GM18907 (cell line): ENCODE measurements around the gene WDR46.

ENCODE experiments used
- ATAC-seq: cut with Tn5 transposase; IDR thresholded peaks from one replicate; pipeline ENCODE4 v1.9.1; 2021; ENCODE audit warnings: mild to moderate bottlenecking, moderate library complexity; ENCODE audit not compliant: unreplicated experiment

Gene WDR46

DNA sequence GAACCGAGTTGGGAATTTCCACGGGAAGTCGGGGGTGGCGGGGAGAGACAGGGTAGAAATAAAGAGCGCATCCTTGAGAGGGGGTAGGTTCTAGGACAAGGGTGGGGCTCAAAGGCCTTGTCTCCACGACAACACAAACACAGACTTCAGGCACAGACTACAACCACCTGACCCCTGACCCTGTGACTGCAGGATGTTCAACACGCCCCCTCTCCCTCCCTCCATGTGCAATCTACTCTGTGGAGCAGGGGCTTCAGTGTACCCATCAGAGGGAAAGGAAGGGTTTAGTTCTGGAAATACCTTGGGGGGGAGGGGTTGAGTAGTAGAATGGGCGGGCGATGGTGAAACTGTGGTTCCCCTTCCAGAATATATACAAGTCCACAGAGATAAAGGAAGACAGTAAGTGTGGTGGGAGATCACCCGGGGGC is 25.5 kb upstream of the WDR46 start:
- no peak for ATAC-seq

- peak; percentile 41 for ATAC-seq
Observed at GRCh38 chr6:33313709-33314514, 24.9 kb upstream of the WDR46 start, which contains the start of gene TAPBP. TAPBP (minus strand) TSS chr6:33314078; CDS start chr6:33314041, 37 bp downstream.

DNA sequence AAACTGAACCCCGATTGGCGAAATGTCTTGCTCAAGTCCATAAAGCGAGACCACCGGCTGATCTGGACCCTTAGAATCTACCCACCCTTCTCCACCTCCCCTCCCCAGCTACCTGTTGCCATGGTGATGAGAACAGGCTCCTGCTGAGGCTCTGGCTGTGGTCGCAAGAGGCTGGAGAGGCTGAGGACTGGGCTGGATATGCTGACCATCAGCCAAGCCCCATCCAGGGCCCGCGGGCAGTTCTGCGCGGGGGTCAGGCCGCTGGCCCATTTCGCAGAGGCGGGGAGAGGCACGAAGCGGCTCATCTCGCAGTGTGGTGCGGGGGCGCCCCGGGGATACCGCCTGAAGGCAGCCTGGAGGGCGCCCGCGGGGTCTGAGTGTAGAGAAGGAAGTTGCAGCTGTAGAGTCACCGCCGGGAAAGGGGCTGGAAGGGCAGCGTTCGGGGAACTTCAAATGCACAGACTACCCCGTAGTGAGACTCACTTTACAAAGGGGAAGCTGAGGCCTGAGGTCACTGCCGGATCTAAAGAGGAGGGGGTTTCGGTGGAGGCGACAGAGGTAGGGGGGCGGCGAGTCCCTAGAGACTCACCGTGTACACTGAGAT is 24.2 kb upstream of the WDR46 start:
- ATAC-seq = no peak

DNA sequence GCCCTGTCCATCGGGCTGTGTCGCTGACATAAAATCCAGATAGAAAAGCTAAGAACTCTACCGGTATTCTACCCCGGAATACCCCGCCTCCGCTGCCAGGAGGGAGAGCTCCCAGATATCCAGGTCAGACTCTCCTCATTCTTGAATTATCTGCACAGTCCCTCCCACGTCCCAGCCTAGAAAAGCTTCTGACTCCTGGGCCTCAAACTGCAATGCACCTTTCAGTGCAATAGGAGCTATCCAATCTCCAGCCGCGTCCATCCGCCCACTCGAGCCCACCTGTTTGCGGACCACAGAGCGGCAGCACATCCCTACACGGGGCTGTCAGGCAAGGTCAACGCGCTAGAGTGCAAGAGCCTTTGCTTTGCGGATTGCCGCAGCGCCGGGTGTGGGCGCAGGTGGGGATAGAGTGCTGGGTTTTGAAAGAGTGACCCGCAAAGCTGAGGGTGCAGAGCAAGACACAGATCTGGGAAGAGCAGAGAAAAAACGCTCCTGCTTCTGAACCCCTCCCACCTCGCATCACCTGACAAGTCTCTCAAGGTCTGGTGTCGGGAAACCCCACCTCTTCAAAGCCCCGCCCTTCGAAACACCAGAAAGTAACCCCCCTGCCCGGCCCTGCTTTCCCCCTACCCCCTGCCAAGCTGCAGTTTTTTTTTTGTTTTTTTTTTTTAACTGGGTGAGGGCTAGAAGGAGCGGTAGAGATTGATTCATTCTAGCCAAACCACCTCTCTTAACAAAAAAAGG is 23.5 kb upstream of the WDR46 start:
- ATAC-seq = no peak

GRCh38 chr6:33306356-33306755 is 17.3 kb upstream of the WDR46 start:
- no peak for ATAC-seq

DNA sequence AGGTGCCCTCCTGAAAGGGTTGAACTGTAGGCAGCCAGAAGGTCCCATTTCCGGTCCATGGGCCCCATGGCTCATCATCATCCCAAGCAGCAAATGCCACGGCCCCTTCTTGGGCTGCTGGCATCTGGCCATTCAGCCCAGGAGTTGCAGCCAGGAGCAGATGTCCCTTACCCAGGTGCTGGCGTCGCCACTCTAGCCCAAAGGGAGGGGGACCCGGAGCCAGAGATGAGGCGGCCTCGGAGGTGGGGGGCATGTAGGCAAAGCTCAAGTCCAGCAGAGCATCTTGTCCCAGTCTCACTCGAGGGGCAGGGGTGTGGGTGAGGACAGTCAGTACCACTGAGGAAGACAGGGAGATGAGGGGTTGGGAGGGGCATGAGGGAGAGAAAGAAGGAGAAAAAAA is 16.0 kb upstream of the WDR46 start:
- ATAC-seq = no peak

GRCh38 chr6:33304216-33304615 is 15.2 kb upstream of the WDR46 start:
- ATAC-seq = no peak

- no peak for ATAC-seq
Observed at GRCh38 chr6:33301877-33302276, 12.8 kb upstream of the WDR46 start.

GRCh38 chr6:33299237-33299944 is 10.4 kb upstream of the WDR46 start:
- peak; percentile 73 for ATAC-seq

DNA sequence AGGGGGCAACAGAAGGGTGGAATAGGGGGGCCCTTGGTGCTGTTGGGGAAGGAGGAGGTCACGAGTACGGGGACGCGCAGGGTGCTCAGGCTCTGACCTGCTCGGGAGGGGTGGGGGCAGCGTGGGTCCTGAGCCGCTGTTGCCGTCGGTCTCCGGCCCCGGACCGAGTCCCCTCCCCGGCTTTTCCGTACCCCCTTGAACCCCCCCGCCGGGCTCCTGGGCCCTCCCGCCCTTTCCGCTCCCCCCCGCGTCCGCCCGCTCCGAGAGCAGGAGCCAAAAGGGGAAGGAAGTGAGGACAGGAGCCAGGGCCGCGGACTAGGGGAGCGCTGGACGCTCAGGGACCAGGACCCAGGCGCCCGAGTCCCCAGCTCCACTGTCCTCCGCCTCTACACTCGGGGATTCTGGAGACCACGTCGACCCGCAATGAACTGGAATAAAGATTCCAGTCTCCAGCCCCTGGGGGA is 9.8 kb upstream of the WDR46 start, which contains the start of gene RGL2:
TSS of gene RGL2 (minus strand) at position 170 of the 464 bp plus-strand sequence. CDS start 332 bp downstream, outside the sequence.
- peak; percentile 27 for ATAC-seq

DNA sequence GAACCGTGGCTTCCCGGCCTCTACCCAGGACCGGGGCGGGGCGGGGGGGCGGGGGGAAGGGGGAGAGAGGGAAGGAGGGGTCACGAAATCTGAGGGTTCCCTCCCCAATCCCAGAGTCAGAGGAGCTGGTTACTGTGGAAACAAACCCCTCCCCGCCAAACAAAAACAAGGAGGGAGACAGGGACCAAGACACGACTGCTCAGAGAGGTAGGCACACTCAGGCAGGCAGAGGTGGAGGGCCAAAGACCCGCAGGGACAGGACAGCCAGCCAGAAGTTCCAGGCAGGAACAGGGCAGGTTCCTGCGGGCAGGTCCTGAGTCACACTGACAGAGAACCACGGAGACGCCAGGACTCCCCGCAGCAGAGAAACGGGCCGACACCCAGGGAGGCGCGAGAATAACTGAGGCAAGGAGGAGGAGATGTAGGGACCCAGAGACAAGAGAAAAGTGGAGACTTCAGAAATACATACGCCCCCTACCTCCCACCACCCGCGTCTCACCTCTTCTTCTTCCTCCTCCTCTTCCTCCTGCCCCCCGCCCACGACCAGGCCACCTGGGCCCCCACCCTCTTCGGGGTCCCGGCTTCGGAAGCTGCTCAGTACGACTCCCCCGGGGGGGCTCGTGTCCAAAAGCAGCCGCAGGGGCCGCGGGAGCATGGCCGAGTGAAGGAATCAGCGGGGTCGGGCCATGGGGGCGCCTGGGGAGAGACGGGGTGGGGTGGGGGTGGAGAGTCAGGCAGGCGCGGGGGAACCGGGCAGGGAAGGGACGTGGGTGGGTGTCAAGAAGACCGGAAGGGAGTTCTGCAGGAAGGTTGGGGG is 9.1 kb upstream of the WDR46 start:
- no peak for ATAC-seq

GRCh38 chr6:33297406-33297955 is 8.4 kb upstream of the WDR46 start:
- ATAC-seq = no peak

DNA sequence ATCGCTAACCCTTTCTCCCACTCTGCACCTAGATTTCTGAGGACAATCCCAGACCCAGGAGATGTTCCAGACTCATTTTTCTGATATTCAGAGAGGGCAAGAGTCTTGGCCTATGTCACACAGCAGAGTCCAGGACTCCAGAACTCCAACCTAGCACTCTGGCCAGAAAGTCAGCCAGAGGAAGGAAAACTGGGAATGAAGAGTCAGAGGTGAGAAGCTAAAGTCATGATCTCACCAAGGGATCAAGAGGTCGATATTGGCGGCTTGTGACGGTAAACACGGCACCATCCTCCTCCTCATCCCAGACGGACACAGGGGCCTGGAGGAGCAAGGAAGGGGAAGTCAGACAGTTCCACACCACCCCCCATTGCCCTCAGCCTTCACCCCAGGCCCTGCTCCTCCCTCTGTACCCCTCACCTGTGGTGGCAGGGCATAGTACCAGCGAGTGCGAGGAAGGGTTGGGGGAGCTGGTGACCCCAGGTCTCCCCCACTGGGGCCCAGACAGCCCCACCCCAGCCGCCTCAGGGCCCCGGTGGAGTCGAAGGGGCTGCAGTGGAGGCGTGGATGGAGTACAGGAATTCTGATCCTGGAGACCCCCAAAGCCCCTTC is 7.9 kb upstream of the WDR46 start:
- ATAC-seq = no peak

DNA sequence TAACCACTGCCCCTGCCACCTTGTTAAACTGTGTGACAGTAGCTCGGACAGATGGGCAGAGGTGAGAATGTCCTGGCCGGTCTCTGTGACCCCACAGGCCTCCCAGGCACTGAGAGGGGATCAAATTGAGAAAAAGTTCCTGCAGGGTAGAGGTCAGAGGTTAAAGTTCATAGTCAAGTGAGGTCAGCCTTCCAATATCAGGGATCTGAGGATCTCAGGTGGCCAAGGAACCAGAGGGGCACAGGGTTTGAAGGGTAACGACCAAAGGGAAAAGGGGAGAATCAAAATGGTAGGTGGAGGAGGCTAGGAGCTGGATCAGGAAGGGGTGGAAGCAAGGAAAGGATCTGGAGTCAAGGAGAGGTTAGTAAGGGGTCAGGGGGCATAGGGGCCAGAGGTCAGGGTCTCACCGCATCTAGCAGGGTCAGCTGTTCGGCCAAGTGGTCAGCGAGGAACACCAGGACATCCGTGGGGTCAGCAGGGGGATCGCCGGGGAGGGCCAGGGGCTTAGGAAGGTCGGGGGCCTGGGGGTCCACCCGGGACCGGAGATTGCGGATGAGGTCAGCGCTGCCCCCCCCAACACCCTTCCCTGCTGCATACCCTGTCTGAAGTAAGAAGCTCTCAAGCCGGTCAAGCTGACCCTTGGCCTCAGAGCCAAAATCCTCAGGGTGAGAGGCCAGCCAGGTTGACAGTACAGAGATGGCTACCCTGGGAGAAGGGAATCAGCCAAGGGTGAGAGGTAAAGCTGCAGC is 6.8 kb upstream of the WDR46 start:
- no peak for ATAC-seq

DNA sequence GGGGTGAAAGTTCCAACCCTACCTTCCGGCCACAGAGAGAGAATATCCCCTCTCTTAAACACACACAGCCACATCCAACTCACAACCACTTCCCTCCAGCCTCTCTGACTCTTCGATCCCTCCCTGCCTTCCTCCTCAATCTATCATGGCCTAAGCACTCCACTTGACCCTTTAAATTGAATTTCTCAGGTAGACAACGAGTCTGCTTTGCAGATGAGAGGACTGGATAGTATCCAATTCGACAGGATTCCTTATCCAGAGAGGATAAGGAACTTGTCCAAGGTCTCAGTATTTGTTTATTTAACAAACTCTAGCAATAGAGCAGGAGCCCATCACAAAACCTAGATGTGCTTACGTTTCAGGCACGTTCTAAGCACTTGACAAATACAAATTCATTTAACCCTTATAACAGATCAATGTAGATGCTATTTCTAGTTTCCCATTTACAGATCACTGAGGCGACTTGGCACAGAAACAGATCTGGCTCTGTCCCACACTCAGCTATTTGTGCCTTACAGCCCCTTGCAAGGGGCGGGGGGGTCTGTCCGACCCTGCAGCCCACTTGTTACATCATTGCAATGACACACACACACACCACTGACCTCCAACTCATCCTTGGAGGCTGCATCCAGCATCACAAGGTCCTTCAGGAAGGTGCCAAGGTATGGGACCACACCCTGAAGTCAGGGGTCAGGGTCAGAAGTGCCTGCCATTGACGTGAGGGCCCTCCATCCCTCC is 5.2 kb upstream of the WDR46 start:
- ATAC-seq = no peak

DNA sequence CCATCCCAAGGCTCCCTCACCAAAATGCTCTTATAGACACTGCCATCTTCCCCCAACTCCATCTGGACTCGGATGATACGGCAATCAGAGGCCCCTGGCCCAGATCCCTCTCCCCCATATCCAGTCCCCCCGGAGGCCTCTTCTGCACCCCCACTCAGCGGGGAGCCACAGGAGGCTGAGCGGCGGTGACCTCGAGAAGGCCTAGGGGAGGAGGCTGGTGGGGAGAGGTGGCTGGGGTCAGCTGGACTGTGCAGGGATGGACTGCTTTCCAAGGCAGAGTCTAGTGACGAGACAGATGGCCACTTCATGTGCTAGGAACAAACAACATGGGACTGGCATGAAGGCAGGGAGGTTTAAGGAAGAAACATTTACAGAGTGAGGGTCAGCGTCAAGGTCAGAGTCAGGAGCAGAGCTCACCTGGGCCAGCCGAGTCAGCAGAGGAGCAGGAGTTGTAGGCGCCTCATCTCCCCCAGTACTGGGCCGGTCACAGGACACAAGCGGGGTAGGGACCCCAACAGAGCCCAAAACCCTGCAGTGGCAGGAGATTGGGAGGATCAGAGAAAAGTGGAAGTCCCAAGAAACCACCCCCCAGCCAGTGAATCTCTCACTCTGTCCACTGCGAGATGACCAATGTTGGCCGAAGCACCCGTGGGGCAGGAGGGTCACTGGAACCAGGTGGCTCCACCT is 4.1 kb upstream of the WDR46 start:
- no peak for ATAC-seq

DNA sequence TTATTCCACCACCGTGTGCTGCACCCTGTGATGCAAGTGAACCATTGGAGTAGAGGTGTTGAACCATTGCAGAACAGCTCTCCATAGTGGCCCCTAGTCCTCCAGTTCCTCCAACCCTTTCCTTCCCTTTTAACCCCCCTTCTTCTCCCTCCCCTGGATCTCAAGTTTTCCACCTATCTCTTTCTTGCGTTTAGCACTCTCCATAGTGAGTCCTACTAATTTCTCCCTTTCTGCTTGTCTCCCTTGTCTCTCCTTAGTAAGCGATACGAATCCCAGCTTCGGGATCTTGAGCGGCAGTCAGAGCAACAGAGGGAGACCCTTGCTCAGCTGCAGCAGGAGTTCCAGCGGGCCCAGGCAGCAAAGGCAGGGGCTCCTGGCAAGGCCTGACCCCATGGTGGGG is 1.4 kb upstream of the WDR46 start:
- ATAC-seq = no peak
